HEK293T (cell line): Measurements from ENCODE around the gene RABAC1.

Source experiments
- ARNT ChIP-seq: fragments of 450-650 bp; IDR thresholded peaks from 2 replicates; pipeline ENCODE4 v1.6.1; 2017; ENCODE audit warnings: mild to moderate bottlenecking
- BHLHE40 ChIP-seq: fragments of 450-650 bp; IDR thresholded peaks from 2 replicates; pipeline ENCODE4 v1.6.1; 2016; ENCODE audit warnings: mild to moderate bottlenecking, moderate library complexity, borderline replicate concordance
- ELF4 ChIP-seq: fragments of 450-650 bp; IDR thresholded peaks from 2 replicates; pipeline ENCODE4 v1.6.1; 2017; ENCODE audit warnings: antibody characterized with exemption
- FOXK2 ChIP-seq: fragments of 450-650 bp; IDR thresholded peaks from 2 replicates; pipeline ENCODE4 v1.6.1; 2016; ENCODE audit warnings: mild to moderate bottlenecking
- FOXM1 ChIP-seq: fragments of 450-650 bp; IDR thresholded peaks from 2 replicates; pipeline ENCODE4 v1.6.1; 2017; ENCODE audit warnings: mild to moderate bottlenecking, borderline replicate concordance
- HDGF ChIP-seq: fragments of 450-650 bp; IDR thresholded peaks from 2 replicates; pipeline ENCODE4 v1.6.1; 2017; ENCODE audit warnings: antibody characterized with exemption, borderline replicate concordance
- NFRKB ChIP-seq: fragments of 450-650 bp; IDR thresholded peaks from 2 replicates; pipeline ENCODE4 v1.6.1; 2016; ENCODE audit warnings: mild to moderate bottlenecking, moderate library complexity
- PKNOX1 ChIP-seq: fragments of 450-650 bp; IDR thresholded peaks from 2 replicates; pipeline ENCODE4 v1.6.1; 2016
- SP1 ChIP-seq: fragments of 450-650 bp; IDR thresholded peaks from 2 replicates; pipeline ENCODE4 v1.6.1; 2017
- SUZ12 ChIP-seq: fragments of 450-650 bp; IDR thresholded peaks from 2 replicates; pipeline ENCODE4 v1.6.1; 2016; ENCODE audit warnings: mild to moderate bottlenecking
- TARDBP ChIP-seq: fragments of 450-650 bp; IDR thresholded peaks from 2 replicates; pipeline ENCODE4 v1.6.1; 2016
- ZNF384 ChIP-seq: fragments of 450-650 bp; IDR thresholded peaks from 2 replicates; pipeline ENCODE4 v1.6.1; 2016

GRCh38 chr19:41926763-41927496 lies 32.2 kb downstream of the RABAC1 start:
- TF ChIP-seq HDGF = no peak
- no peak for TF ChIP-seq FOXK2
- no peak for TF ChIP-seq PKNOX1
- no peak for TF ChIP-seq FOXM1
- no peak for TF ChIP-seq BHLHE40
- TF ChIP-seq ELF4 = no peak
- no peak for TF ChIP-seq TARDBP
- no peak for TF ChIP-seq SUZ12
- no peak for TF ChIP-seq SP1
- TF ChIP-seq ARNT = no peak
- TF ChIP-seq NFRKB = no peak
- TF ChIP-seq ZNF384 = no peak
